Hepatocyte (in vitro differentiated cells): ENCODE results near the gene LGALS14.

Source experiments
- EZH2 ChIP-seq: fragments of 200-600 bp; sonication (generic); IDR thresholded peaks from 2 replicates; pipeline ENCODE4 v1.6.1; 2016; ENCODE audit warnings: antibody characterized with exemption, mild to moderate bottlenecking, borderline replicate concordance
- TF ChIP-seq, protein P1 (sequence below): fragments of 200-600 bp; sonication (generic); IDR thresholded peaks from 2 replicates; pipeline ENCODE4 v1.5.1; 2016; ENCODE audit warnings: antibody characterized with exemption, mild to moderate bottlenecking; ENCODE audit not compliant: poor library complexity

GRCh38 chr19:39676004-39676403, 28.3 kb upstream of the LGALS14 start:
- TF ChIP-seq EZH2, result no peak
- TF ChIP-seq, protein P1, sequence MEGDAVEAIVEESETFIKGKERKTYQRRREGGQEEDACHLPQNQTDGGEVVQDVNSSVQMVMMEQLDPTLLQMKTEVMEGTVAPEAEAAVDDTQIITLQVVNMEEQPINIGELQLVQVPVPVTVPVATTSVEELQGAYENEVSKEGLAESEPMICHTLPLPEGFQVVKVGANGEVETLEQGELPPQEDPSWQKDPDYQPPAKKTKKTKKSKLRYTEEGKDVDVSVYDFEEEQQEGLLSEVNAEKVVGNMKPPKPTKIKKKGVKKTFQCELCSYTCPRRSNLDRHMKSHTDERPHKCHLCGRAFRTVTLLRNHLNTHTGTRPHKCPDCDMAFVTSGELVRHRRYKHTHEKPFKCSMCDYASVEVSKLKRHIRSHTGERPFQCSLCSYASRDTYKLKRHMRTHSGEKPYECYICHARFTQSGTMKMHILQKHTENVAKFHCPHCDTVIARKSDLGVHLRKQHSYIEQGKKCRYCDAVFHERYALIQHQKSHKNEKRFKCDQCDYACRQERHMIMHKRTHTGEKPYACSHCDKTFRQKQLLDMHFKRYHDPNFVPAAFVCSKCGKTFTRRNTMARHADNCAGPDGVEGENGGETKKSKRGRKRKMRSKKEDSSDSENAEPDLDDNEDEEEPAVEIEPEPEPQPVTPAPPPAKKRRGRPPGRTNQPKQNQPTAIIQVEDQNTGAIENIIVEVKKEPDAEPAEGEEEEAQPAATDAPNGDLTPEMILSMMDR, result no peak
